IMR-90 (cell line): ENCODE data around the gene GPC5. TPM values are rescaled to one million over a fixed set of nuclear protein-coding genes. Genes with fewer than 3 reads are reported as not detected.

Experiments used
- ATAC-seq: fragments of 200-7000 bp; cut with Tn5 transposase; 2 replicates; pipeline ENCODE4 v1.9.1; 2020; ENCODE audit warnings: low read depth, mild to moderate bottlenecking, moderate library complexity
- BruUV-seq: library from RNA; stranded (reverse); fragments of 400-500 nt; replicated peaks from 2 replicates; lab custom pipeline; 2021; lab: Mats Ljungman, UMichigan
- CTCF ChIA-PET: fragments of 300-600 bp; formaldehyde crosslinking; extraction: SDS; loops from one replicate; lab custom pipeline; 2021; ENCODE audit warnings: antibody characterized with exemption; lab: Yijun Ruan, JAX
- POLR2A ChIA-PET: fragments of 300-600 bp; sonication (Branson Sonifier 250); formaldehyde crosslinking; loops from one replicate; lab custom pipeline; 2022; ENCODE audit warnings: antibody characterized with exemption; ENCODE audit not compliant: unreplicated experiment; lab: Charles Lee
- DNase-seq: peaks from one replicate; pipeline ENCODE4 v3.0.0; 2013
- H2AFZ ChIP-seq: replicated peaks from 2 replicates; pipeline ENCODE3; 2013; ENCODE audit warnings: low read length, mild to moderate bottlenecking; ENCODE audit not compliant: poor library complexity
- H2AK5ac ChIP-seq: 2 replicates; pipeline ENCODE4 v1.6.1; 2013; ENCODE audit warnings: low read depth, low read length, inconsistent platforms
- H2AK9ac ChIP-seq: replicated peaks from 2 replicates; pipeline ENCODE3; 2013; ENCODE audit warnings: mild to moderate bottlenecking, low read depth, low read length, moderate library complexity; ENCODE audit not compliant: poor library complexity
- H2BK120ac ChIP-seq: 2 replicates; pipeline ENCODE4 v1.6.1; 2013; ENCODE audit warnings: low read depth, low read length, inconsistent platforms
- H2BK15ac ChIP-seq: 3 replicates; pipeline ENCODE4 v1.6.1; 2013; ENCODE audit warnings: low read depth, low read length, inconsistent platforms
- H2BK20ac ChIP-seq: 2 replicates; pipeline ENCODE4 v1.6.1; 2013; ENCODE audit warnings: low read depth, mild to moderate bottlenecking, inconsistent platforms, low read length, moderate library complexity
- H2BK5ac ChIP-seq: 2 replicates; pipeline ENCODE4 v1.6.1; 2013; ENCODE audit warnings: mild to moderate bottlenecking, low read depth, low read length, inconsistent platforms; ENCODE audit not compliant: poor library complexity, severe bottlenecking
- H3K14ac ChIP-seq: replicated peaks from 2 replicates; pipeline ENCODE4 v1.6.1; 2013; ENCODE audit warnings: low read depth, low read length, inconsistent platforms
- H3K18ac ChIP-seq: 2 replicates; pipeline ENCODE4 v1.6.1; 2013; ENCODE audit warnings: low read depth, low read length, control low read depth
- H3K23ac ChIP-seq: 2 replicates; pipeline ENCODE4 v1.6.1; 2013; ENCODE audit warnings: low read depth, low read length, inconsistent platforms
- H3K27ac ChIP-seq: 2 replicates; pipeline ENCODE4 v1.5.1; 2013; ENCODE audit warnings: mild to moderate bottlenecking, control low read depth, low read length; ENCODE audit not compliant: insufficient read depth
- H3K27me3 ChIP-seq: 2 replicates; pipeline ENCODE4 v1.6.1; 2013; ENCODE audit warnings: low read length; ENCODE audit not compliant: control insufficient read depth, insufficient read depth
- H3K36me3 ChIP-seq: 2 replicates; pipeline ENCODE4 v1.6.1; 2013; ENCODE audit warnings: low read length, mixed read lengths; ENCODE audit not compliant: control insufficient read depth, insufficient read depth
- H3K4ac ChIP-seq: 2 replicates; pipeline ENCODE4 v1.6.1; 2013; ENCODE audit warnings: low read depth, low read length, inconsistent platforms
- H3K4me1 ChIP-seq: 2 replicates; pipeline ENCODE4 v1.6.1; 2013; ENCODE audit warnings: low read length, mixed read lengths; ENCODE audit not compliant: control insufficient read depth, insufficient read depth
- H3K4me2 ChIP-seq: 2 replicates; pipeline ENCODE4 v1.6.1; 2013; ENCODE audit warnings: low read depth, mild to moderate bottlenecking, control low read depth, low read length, moderate library complexity
- H3K4me3 ChIP-seq: 2 replicates; pipeline ENCODE4 v1.5.1; 2013; ENCODE audit warnings: low read depth, mild to moderate bottlenecking, control low read depth, low read length, moderate library complexity; ENCODE audit not compliant: insufficient read depth
- H3K56ac ChIP-seq: 2 replicates; pipeline ENCODE4 v1.6.1; 2013; ENCODE audit warnings: low read length, inconsistent platforms; ENCODE audit not compliant: insufficient read depth; ENCODE audit errors: extremely low read depth
- H3K79me1 ChIP-seq, 2 experiments: 2 replicates each; pipeline ENCODE4 v1.6.1; 2013; ENCODE audit warnings: low read length in 2 of 2, inconsistent platforms in 1 of 2, low read depth in 1 of 2
- H3K9ac ChIP-seq: 2 replicates; pipeline ENCODE4 v1.6.1; 2013; ENCODE audit warnings: low read depth, low read length, control low read depth
- H3K9me1 ChIP-seq: 2 replicates; pipeline ENCODE4 v1.6.1; 2013; ENCODE audit warnings: low read length, inconsistent platforms; ENCODE audit not compliant: insufficient read depth
- H3K9me3 ChIP-seq: 2 replicates; pipeline ENCODE4 v1.6.1; 2013; ENCODE audit warnings: low read length; ENCODE audit not compliant: control insufficient read depth, insufficient read depth
- H4K20me1 ChIP-seq: 2 replicates; pipeline ENCODE4 v1.6.1; 2013; ENCODE audit warnings: low read length, inconsistent platforms; ENCODE audit not compliant: insufficient read depth
- H4K5ac ChIP-seq: 2 replicates; pipeline ENCODE4 v1.6.1; 2013; ENCODE audit warnings: mild to moderate bottlenecking, low read depth, low read length, control low read depth
- H4K8ac ChIP-seq, 2 experiments: 2 replicates each; pipeline ENCODE4 v1.6.1; 2013; ENCODE audit warnings: low read depth in 2 of 2, low read length in 2 of 2, control low read depth in 1 of 2, inconsistent platforms in 1 of 2
- H4K91ac ChIP-seq: 2 replicates; pipeline ENCODE4 v1.6.1; 2013; ENCODE audit warnings: low read depth, low read length, inconsistent platforms; ENCODE audit not compliant: insufficient read depth
- BHLHE40 ChIP-seq: fragments of 150-350 bp; IDR thresholded peaks from 2 replicates; pipeline ENCODE4 v1.6.1; 2016; ENCODE audit warnings: mild to moderate bottlenecking, low read depth, low read length
- CEBPB ChIP-seq: IDR thresholded peaks from 2 replicates; pipeline ENCODE4 v1.6.1; 2012; ENCODE audit warnings: low read depth, low read length, improper control_type of control experiment
- CHD1 ChIP-seq: IDR thresholded peaks from 2 replicates; pipeline ENCODE4 v1.6.1; 2012; ENCODE audit warnings: low read depth, low read length, improper control_type of control experiment
- CTCF ChIP-seq: conservative IDR thresholded peaks from 2 replicates; pipeline ENCODE4 v1.5.1; 2012; ENCODE audit warnings: mild to moderate bottlenecking, low read depth, low read length, improper control_type of control experiment
- ELK1 ChIP-seq: fragments of 150-350 bp; IDR thresholded peaks from 2 replicates; pipeline ENCODE4 v1.6.1; 2016; ENCODE audit warnings: low read depth, mild to moderate bottlenecking, low read length, moderate library complexity, borderline replicate concordance
- MXI1 ChIP-seq: IDR thresholded peaks from 2 replicates; pipeline ENCODE4 v1.6.1; 2012; ENCODE audit warnings: low read depth, mild to moderate bottlenecking, low read length, moderate library complexity, borderline replicate concordance
- POLR2A ChIP-seq: IDR thresholded peaks from 2 replicates; pipeline ENCODE4 v1.6.1; 2012; ENCODE audit warnings: mild to moderate bottlenecking, low read depth, low read length
- RAD21 ChIP-seq: IDR thresholded peaks from 2 replicates; pipeline ENCODE4 v1.6.1; 2012; ENCODE audit warnings: low read length, improper control_type of control experiment
- RCOR1 ChIP-seq: IDR thresholded peaks from 2 replicates; pipeline ENCODE4 v1.6.1; 2012; ENCODE audit warnings: mild to moderate bottlenecking, low read length, improper control_type of control experiment; ENCODE audit not compliant: insufficient replicate concordance
- RFX5 ChIP-seq: IDR thresholded peaks from 2 replicates; pipeline ENCODE4 v1.8.0; 2012; ENCODE audit warnings: low read depth, mild to moderate bottlenecking, low read length, moderate library complexity
- SMC3 ChIP-seq: fragments of 150-350 bp; IDR thresholded peaks from 2 replicates; pipeline ENCODE4 v1.6.1; 2016; ENCODE audit warnings: low read depth, mild to moderate bottlenecking, antibody characterized with exemption, low read length, moderate library complexity
- USF2 ChIP-seq: fragments of 150-350 bp; IDR thresholded peaks from 2 replicates; pipeline ENCODE4 v1.6.1; 2017; ENCODE audit warnings: mild to moderate bottlenecking, antibody characterized with exemption, low read length, low read depth
- dilution Hi-C: fragments of 300-500 bp; cut with HindIII; formaldehyde crosslinking; loops from one replicate; pipeline ENCODE4 v1.14.3; 2018; ENCODE audit warnings: low sequenced_read_pairs; ENCODE audit not compliant: unreplicated experiment
- in situ Hi-C: fragments of 300-500 bp; cut with MboI; formaldehyde crosslinking; loops from 3 replicates; pipeline ENCODE4 v1.14.3; 2019; ENCODE audit warnings: low sequenced_read_pairs, inconsistent platforms, mixed read lengths
- intact Hi-C: fragments of 100-400 bp; cut with micrococcal nuclease; formaldehyde crosslinking; loops from 2 replicates; pipeline ENCODE4 v1.10.0; 2022
- polyA plus RNA-seq, 3 experiments: library from polyadenylated mRNA; depleted of rRNA; stranded (reverse); fragments of >200 nt; gene quantifications; 2 replicates each; pipeline ENCODE4 v1.2.3, GENCODE V29; 2012; ENCODE audit warnings: low replicate concordance in 1 of 3
- total RNA-seq: library from RNA; depleted of rRNA; stranded (reverse); fragments of >200 nt; gene quantifications from 2 replicates; pipeline ENCODE4 v1.2.3, GENCODE V29; 2012

The GPC5 gene
- total and polyA plus RNA-seq, 2 of the 4 experiments (the other 2 are of a cell fraction), result 0.94 to 1.8 TPM

DNA sequence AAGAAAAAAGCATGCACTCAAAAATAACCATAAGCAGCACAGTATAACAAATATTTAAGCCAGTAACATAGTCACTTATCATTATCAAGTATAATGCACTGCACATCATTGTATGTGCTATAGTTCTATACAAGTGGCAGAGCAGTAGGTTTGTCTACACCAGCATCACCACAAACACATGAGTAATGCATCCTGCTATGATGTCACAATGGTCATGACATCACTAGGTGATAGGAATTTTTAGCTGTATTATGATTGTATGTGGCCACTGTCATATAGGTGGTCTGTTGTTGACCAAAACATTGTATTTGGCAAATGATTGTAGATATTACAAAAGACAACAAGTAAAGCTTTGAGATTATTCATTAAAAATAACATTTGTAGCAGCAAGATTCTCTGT, 967.5 kb downstream of the GPC5 start:
- Histone ChIP-seq H2AFZ (no peak overlapping the region), H3K4me1 (no peaks in the 10 kb centered on the region), H2AK5ac (no peak overlapping the region), H3K18ac (no peak overlapping the region), H3K23ac (no peak overlapping the region), H3K9ac (no peak overlapping the region), H4K91ac (no peak overlapping the region), H3K14ac (no peak overlapping the region), H4K8ac (no peak overlapping the region), H3K4me3 (no peak overlapping the region), H3K56ac (no peak overlapping the region), H3K79me1 (no peaks in the 10 kb centered on the region), H3K4me2 (no peak overlapping the region), H2BK20ac (no peak overlapping the region), H3K4ac (no peak overlapping the region), H3K9me3 (no peaks in the 10 kb centered on the region), H2BK15ac (no peak overlapping the region), H3K36me3 (no peaks in the 10 kb centered on the region), H4K5ac (no peak overlapping the region), H2AK9ac (no peak overlapping the region), H3K9me1 (no peaks in the 10 kb centered on the region), H3K27me3 (no peaks in the 10 kb centered on the region), H4K20me1 (no peaks in the 10 kb centered on the region), H2BK5ac (no peak overlapping the region), H2BK120ac (no peak overlapping the region), H3K27ac (no peak overlapping the region)
- no peak for TF ChIP-seq ELK1
- TF ChIP-seq BHLHE40, result no peak
- TF ChIP-seq POLR2A, result no peak
- no peak for TF ChIP-seq SMC3
- TF ChIP-seq RCOR1, result no peak
- TF ChIP-seq USF2, result no peak
- TF ChIP-seq CHD1, result no peak
- TF ChIP-seq RFX5, result no peak
- no peak for TF ChIP-seq RAD21
- no peak for TF ChIP-seq CEBPB
- TF ChIP-seq MXI1, result no peak
- no peak for TF ChIP-seq CTCF
- no peak for DNase-seq
- ATAC-seq, result no peak
- in situ Hi-C loops (no loop called here), intact Hi-C loops (no loop called here), dilution Hi-C loops (no loop called here)
- POLR2A ChIA-PET, result no interaction called here
- BruUV-seq, result no TSS peak
- CTCF ChIA-PET, result no interaction called here
